ENCODE data around the gene TBX20. TPM values are rescaled to one million over a fixed set of nuclear protein-coding genes. Genes with fewer than 3 reads are reported as not detected.

The TBX20 gene, protein sequence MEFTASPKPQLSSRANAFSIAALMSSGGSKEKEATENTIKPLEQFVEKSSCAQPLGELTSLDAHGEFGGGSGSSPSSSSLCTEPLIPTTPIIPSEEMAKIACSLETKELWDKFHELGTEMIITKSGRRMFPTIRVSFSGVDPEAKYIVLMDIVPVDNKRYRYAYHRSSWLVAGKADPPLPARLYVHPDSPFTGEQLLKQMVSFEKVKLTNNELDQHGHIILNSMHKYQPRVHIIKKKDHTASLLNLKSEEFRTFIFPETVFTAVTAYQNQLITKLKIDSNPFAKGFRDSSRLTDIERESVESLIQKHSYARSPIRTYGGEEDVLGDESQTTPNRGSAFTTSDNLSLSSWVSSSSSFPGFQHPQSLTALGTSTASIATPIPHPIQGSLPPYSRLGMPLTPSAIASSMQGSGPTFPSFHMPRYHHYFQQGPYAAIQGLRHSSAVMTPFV
- total RNA-seq, result 0.49 TPM

DNA sequence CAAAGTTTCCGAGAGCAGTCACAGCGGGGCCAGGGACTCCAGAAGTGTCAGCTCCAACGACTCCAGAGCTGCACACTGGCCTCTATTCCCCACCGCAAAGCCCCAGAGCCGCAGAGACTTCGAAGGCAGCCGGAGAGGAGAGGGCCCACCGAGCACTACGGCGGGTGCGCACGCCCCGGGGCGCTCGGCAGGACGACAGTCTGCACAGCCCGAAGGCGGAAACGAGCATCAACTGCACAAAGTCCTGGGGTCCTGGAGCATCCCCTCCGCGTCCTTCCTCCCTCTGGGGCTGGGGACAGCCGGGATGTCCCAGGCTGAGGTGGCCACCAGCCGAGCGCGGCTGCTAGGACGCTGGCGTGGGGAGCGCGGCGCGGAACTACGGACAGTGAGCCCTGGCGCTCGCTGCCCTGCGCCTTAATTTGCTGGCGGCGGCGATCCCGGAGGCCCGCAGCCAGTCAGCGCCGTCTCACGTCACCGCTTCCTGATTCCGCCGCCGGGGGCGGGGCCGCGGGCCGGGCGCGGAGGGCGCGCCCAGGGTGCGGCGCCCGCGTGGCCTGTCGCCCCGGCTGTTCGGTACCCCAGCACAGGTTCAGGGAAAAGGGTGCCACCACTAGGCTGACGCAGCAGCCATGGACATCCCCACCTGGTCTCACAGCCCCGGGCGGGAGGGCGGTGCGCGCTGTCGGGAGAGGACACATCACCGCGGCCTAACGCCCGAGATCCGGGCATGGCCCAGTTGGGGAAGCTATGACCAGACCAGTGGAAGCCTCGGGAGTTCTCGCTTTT, at the start of gene TBX20:
Gene TBX20 (minus strand): TSS at position 391 of the 786 bp plus-strand sequence. CDS start 480 bp downstream, outside the sequence.
- Histone ChIP-seq H3K4me1 (peaks cover 19% of the 10 kb centered on the region), H3K9me3 (no peaks in the 10 kb centered on the region), H3K36me3 (no peaks in the 10 kb centered on the region), H3K27ac (no peak within 1 kb of the TSS), H3K4me3 (peak within 1 kb of the TSS; percentile 34 to 40), H3K27me3 (peaks cover 38% of the 10 kb centered on the region)
- TF ChIP-seq POLR2AphosphoS5 (IDR thresholded peaks at IDR 0.05; ENCODE audit: insufficient read depth in 1 of 2, low read depth in 1 of 2) (no peak), POLR2A (IDR thresholded peaks at IDR 0.05) (no peak)
- TF ChIP-seq, protein P1, sequence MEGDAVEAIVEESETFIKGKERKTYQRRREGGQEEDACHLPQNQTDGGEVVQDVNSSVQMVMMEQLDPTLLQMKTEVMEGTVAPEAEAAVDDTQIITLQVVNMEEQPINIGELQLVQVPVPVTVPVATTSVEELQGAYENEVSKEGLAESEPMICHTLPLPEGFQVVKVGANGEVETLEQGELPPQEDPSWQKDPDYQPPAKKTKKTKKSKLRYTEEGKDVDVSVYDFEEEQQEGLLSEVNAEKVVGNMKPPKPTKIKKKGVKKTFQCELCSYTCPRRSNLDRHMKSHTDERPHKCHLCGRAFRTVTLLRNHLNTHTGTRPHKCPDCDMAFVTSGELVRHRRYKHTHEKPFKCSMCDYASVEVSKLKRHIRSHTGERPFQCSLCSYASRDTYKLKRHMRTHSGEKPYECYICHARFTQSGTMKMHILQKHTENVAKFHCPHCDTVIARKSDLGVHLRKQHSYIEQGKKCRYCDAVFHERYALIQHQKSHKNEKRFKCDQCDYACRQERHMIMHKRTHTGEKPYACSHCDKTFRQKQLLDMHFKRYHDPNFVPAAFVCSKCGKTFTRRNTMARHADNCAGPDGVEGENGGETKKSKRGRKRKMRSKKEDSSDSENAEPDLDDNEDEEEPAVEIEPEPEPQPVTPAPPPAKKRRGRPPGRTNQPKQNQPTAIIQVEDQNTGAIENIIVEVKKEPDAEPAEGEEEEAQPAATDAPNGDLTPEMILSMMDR (IDR thresholded peaks at IDR 0.05), result no peak
- DNase-seq (ENCODE audit: extremely low spot score in 2 of 2), result no peak
- intact Hi-C loops (cut with DNase I), result no loop called here

DNA sequence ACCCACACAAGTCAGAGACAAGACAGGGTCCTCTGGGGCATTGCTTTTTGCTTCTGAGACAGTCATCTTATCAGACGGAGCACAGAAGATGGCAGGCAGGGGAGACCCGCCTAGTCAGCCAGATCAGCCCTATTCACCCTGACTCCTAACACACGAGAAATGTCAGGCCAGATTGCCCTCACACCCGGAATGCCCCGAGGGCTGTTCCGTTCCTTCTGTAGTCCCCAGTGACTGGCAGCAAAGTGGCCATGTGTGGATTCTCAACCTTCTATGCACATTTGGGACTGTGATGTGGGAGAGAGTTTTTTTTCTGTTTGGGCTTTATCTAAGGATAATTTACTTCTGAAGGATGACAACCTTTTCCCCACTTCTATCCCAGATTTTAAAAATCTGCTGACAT, 35.5 kb upstream of the TBX20 start:
- no peaks in the 10 kb centered on the region for H3K4me1 ChIP-seq

DNA sequence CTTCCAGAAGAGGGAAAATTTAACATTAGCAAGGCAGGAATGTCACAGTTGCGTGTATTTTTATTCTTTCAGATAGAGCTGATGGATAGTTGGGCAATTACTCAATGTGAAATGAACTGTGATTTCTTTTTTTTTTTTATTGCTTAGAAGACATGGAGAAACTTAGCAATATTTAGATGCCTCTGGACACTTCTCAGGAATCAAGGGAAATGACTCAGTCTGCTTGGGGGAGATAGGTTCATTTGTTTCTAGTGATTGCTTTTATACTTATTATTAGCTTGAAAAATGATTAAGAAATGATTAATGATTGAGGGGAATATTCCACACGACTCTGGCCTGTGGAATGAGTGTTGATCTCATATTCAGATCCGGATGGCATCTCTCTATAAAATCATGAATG, 33.1 kb upstream of the TBX20 start:
- no peak for DNase-seq (ENCODE audit: extremely low spot score in 2 of 2)
- Histone ChIP-seq H3K4me1 (no peaks in the 10 kb centered on the region), H3K27ac (no peak overlapping the region), H3K36me3 (no peaks in the 10 kb centered on the region), H3K27me3 (no peaks in the 10 kb centered on the region), H3K9me3 (no peaks in the 10 kb centered on the region), H3K4me3 (no peak overlapping the region)
- TF ChIP-seq POLR2AphosphoS5 (IDR thresholded peaks at IDR 0.05; ENCODE audit: insufficient read depth in 1 of 2, low read depth in 1 of 2), result no peak
- intact Hi-C loops (cut with DNase I), result no loop called here

More for the DNA sequence above, 35.5 kb upstream of the TBX20 start:
- TF ChIP-seq, protein P1 (IDR thresholded peaks at IDR 0.05), result no peak
- no peak for TF ChIP-seq POLR2AphosphoS5 (IDR thresholded peaks at IDR 0.05; ENCODE audit: insufficient read depth in 1 of 2, low read depth in 1 of 2)
- no peak for TF ChIP-seq POLR2A (IDR thresholded peaks at IDR 0.05)
- DNase-seq (ENCODE audit: extremely low spot score in 2 of 2), result no peak
- H3K4me3 ChIP-seq, result no peak overlapping the region
- no peaks in the 10 kb centered on the region for H3K9me3 ChIP-seq
- H3K27ac ChIP-seq, result no peak overlapping the region
- H3K27me3 ChIP-seq, result no peaks in the 10 kb centered on the region
- intact Hi-C loops (cut with DNase I), result no loop called here
- H3K36me3 ChIP-seq, result no peaks in the 10 kb centered on the region

DNA sequence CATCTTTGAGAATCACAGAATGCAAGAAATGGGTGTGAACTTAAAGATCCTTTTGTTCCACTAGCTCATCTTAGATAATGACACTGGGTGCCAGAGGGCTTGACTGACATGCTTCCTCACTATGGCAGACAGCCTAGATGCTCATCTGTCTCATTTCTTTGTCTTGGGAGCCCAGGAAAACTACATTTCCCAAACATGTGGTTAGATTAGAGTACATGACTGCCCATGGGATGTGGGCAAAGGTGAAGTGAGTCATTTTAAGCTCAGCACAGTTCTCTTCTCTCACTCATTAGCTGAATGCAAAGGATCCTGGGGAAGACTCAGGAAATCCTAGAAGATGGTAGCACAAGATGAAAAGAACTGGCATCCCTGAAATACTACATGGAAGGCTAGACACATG, 32.5 kb upstream of the TBX20 start:
- DNase-seq (ENCODE audit: extremely low spot score in 2 of 2), result no peak
- no peaks in the 10 kb centered on the region for H3K36me3 ChIP-seq
- no peaks in the 10 kb centered on the region for H3K9me3 ChIP-seq
- TF ChIP-seq POLR2AphosphoS5 (IDR thresholded peaks at IDR 0.05; ENCODE audit: insufficient read depth in 1 of 2, low read depth in 1 of 2) (no peak), POLR2A (IDR thresholded peaks at IDR 0.05) (no peak)
- TF ChIP-seq, protein P1 (IDR thresholded peaks at IDR 0.05), result no peak
- no peak overlapping the region for H3K4me3 ChIP-seq
- H3K4me1 ChIP-seq, result no peaks in the 10 kb centered on the region
- intact Hi-C loops (cut with DNase I), result no loop called here
- H3K27ac ChIP-seq, result no peak overlapping the region
- no peaks in the 10 kb centered on the region for H3K27me3 ChIP-seq

DNA sequence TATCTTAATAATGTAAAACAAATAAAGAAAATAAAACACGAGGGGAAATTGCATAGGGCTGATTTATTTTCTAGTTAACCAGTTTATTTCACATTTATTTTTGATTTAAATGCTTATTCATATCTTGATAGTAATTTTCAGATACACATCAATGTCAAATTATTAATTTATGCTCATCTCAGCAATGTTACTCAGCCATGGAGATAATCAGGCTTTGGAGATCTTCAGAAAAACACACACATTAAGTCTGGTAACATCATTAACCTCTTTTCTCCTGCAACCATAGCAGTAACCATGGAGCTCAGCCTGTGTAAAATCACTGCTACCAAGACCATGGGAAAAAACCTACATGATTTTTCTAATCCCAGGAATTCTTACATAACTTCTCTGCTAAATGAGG, 31.9 kb upstream of the TBX20 start:
- H3K36me3 ChIP-seq, result no peaks in the 10 kb centered on the region
- DNase-seq (ENCODE audit: extremely low spot score in 2 of 2), result no peak
- no peaks in the 10 kb centered on the region for H3K4me1 ChIP-seq
- H3K27me3 ChIP-seq, result no peaks in the 10 kb centered on the region
- no peaks in the 10 kb centered on the region for H3K9me3 ChIP-seq
- H3K27ac ChIP-seq, result no peak overlapping the region
- no peak overlapping the region for H3K4me3 ChIP-seq
- intact Hi-C loops (cut with DNase I), result no loop called here
- TF ChIP-seq POLR2A (IDR thresholded peaks at IDR 0.05) (no peak), POLR2AphosphoS5 (IDR thresholded peaks at IDR 0.05; ENCODE audit: insufficient read depth in 1 of 2, low read depth in 1 of 2) (no peak)
- TF ChIP-seq, protein P1 (IDR thresholded peaks at IDR 0.05), result no peak

Data from vagina (tissue), 2 donors.